ENCODE data around the gene CFAP91. TPM values are rescaled to one million over a fixed set of nuclear protein-coding genes. Genes with fewer than 3 reads are reported as not detected.

The CFAP91 gene
- polyA plus RNA-seq (2012; ENCODE audit: insufficient read depth, insufficient read length, low read depth), result 0.32 TPM

DNA sequence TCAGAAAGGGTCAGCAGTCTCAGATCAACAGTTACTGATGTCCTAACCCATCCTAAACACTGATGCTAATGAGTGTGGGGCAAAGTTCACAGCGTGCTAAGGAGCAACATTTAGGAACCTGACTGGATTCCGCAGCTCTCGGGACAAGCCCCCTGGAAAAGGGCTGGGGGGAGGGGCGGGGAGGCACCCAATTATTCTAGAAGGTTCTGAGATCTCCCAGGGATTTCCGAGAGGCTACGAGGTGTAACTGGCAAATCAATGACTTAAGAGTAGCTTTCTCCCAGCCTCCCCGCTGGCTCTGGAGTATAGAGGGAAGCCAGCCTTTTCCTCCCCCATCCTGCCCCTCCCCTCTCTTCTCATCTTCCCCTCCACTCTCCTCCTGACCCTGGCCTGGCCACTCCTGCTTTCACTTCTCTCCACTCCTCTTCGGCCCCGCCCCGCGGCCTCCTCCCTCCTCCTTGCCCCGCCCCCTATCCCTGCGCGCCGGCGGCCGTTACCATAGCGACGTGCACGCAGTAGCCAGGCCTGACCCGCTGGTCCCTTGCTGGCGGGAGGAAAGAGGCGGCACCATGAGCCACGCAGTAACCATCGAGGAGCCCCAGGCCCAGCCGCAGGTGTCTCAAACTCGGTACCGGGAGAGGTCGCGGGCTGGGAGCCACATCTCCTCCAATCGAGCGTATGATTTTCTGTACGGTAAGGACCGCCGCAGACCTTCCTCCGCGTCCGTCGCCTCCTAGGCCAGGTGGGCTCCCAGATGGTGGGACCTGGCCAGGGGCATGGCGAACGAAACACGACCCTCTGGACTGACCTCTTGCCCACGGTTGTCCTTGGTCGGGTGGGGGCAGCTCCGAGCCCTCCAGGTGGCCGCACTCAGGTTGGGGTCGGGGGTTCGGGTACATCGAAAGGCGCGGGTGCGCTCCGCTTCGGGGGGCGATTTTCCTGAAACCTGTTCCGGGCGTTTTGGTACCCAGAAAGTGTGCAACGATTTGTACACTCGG is at the start of gene CFAP91:
CFAP91 (plus strand) TSS at position 493 of the 998 bp plus-strand sequence; CDS start at position 570, 77 bp downstream.
- H3K4me1 ChIP-seq, result peaks cover 10% of the 10 kb centered on the region
- H3K27me3 ChIP-seq, result no peaks in the 10 kb centered on the region
- H3K36me3 ChIP-seq, result no peaks in the 10 kb centered on the region
- H3K4me3 ChIP-seq (ENCODE audit: low read depth, low read length), result peak within 1 kb of the TSS; percentile 51
- no peaks in the 10 kb centered on the region for H3K9me3 ChIP-seq
- TF ChIP-seq CTCF (IDR thresholded peaks at IDR 0.05; ENCODE audit: low read depth, low read length), result no peak
- peak; percentile 97 for DNase-seq

DNA sequence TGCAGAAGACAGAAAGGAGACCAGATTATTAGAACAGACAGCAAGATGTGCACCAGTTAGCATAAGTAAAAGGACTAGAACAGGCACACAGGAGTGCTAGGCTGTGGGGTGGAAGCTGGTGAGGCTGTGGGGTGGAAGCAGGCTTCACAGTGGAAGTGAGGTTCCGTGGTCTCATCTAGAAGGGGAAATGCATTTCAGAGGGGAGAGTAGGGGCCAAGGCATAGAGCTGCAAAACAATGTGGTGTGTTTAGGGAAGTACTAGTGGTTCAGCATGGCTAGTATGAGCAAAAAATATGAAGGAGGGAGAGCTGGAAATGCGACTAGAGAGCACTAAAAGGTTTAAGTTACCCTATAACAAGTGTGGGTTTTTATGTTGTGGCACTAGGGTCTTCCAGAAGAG is 48.9 kb upstream of the CFAP91 start:
- Histone ChIP-seq H3K4me3 (ENCODE audit: low read depth, low read length) (no peak overlapping the region), H3K27me3 (no peaks in the 10 kb centered on the region), H3K4me1 (peaks cover 12% of the 10 kb centered on the region; the same call in 1 of the 2 replicates), H3K9me3 (no peaks in the 10 kb centered on the region), H3K36me3 (no peaks in the 10 kb centered on the region)
- no peak for DNase-seq
- no peak for TF ChIP-seq CTCF (IDR thresholded peaks at IDR 0.05; ENCODE audit: low read depth, low read length)

DNA sequence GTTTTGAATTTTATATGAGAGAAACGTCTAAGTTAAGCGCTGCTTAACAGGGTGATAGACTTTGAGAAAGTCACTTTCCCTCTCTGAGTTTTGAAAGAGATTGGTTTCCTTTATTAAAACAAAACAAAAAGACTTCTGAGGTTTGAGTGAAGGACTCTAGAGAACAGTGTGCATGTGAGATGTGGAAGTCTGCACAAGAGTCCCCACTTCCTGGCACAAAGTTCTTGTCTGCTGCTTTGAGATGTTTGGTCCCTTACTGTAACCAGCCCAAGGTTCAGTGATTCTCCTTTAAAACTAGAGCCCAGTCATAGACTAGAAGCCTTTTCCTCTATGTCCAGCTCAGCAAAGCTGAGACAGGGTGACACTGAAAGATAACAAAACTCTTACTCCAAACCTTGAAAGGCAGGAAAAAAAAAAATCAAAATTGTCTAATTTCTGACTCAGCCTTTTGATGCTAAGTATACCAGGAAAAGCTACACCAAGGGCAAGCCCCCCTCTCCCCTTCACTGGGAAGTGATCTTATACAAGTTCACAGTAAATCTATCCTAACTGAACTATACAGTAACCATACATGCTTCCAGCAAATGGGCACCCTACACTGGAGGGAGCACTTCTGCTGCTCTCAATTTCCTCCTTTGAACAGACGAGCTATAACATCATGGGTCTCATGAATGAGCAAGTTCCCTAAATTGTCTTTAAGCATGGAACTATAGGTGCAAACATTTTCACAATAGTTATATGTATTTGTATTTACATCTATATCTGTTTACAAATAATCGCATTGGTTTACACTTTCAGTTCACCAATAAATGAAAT is 44.7 kb upstream of the CFAP91 start:
- peaks cover 30% of the 10 kb centered on the region for H3K4me1 ChIP-seq
- H3K4me3 ChIP-seq (ENCODE audit: low read depth, low read length), result no peak overlapping the region
- H3K36me3 ChIP-seq, result no peaks in the 10 kb centered on the region
- no peak for DNase-seq
- H3K27me3 ChIP-seq, result no peaks in the 10 kb centered on the region
- H3K9me3 ChIP-seq, result no peaks in the 10 kb centered on the region
- TF ChIP-seq CTCF (IDR thresholded peaks at IDR 0.05; ENCODE audit: low read depth, low read length), result no peak

GRCh38 chr3:119658994-119659393 is 43.8 kb upstream of the CFAP91 start:
- H3K4me1 ChIP-seq, result peaks cover 36% of the 10 kb centered on the region
- no peak for TF ChIP-seq CTCF (IDR thresholded peaks at IDR 0.05; ENCODE audit: low read depth, low read length)
- no peaks in the 10 kb centered on the region for H3K36me3 ChIP-seq
- no peak for DNase-seq
- H3K4me3 ChIP-seq (ENCODE audit: low read depth, low read length), result no peak overlapping the region
- no peaks in the 10 kb centered on the region for H3K27me3 ChIP-seq
- H3K9me3 ChIP-seq, result no peaks in the 10 kb centered on the region

- no peak for DNase-seq
- no peaks in the 10 kb centered on the region for H3K9me3 ChIP-seq
- H3K27me3 ChIP-seq, result no peaks in the 10 kb centered on the region
- peak overlapping the region; percentile 18; the same call in 1 of the 2 replicates for H3K4me3 ChIP-seq (ENCODE audit: low read depth, low read length)
- H3K4me1 ChIP-seq, result peaks cover 36% of the 10 kb centered on the region
- TF ChIP-seq CTCF (IDR thresholded peaks at IDR 0.05; ENCODE audit: low read depth, low read length), result no peak
- no peaks in the 10 kb centered on the region for H3K36me3 ChIP-seq
These were observed 43.1 kb upstream of the CFAP91 start for GRCh38 chr3:119659606-119660291.

Data from BE2C (cell line).